BLaER1 treated with 17β-estradiol and CSF1 and Interleukin-3, amounts not matched to agents 10 nM and 100 nM (cell line): ENCODE data around the gene SLC12A7.
A peak's percentile ranks its signal among the peaks of the same experiment; 100 is the strongest.

Experiments used
- H3K27ac ChIP-seq, 11 experiments: shearing (Covaris generic); formaldehyde crosslinking; 2 replicates each; pipeline ENCODE4 v1.8.1; 2022
- H3K27me3 ChIP-seq, 11 experiments: shearing (Covaris generic); formaldehyde crosslinking; 2 replicates each; pipeline ENCODE4 v1.8.1; 2022
- H3K36me3 ChIP-seq, 11 experiments: shearing (Covaris generic); formaldehyde crosslinking; 2 replicates each; pipeline ENCODE4 v1.8.1; 2022
- H3K4me1 ChIP-seq, 10 experiments: shearing (Covaris generic); formaldehyde crosslinking; 2 replicates each; pipeline ENCODE4 v1.8.1; 2022
- H3K4me2 ChIP-seq, 11 experiments: shearing (Covaris generic); formaldehyde crosslinking; 2 replicates each; pipeline ENCODE4 v1.8.1; 2022
- H3K4me3 ChIP-seq, 10 experiments: shearing (Covaris generic); formaldehyde crosslinking; 2 replicates each; pipeline ENCODE4 v1.8.1; 2022
- H3K9ac ChIP-seq, 11 experiments: shearing (Covaris generic); formaldehyde crosslinking; 2 replicates each; pipeline ENCODE4 v1.8.1; 2022
- H3K9me3 ChIP-seq, 11 experiments: shearing (Covaris generic); formaldehyde crosslinking; replicated peaks in 1 of 11; 2 replicates each; pipeline ENCODE4 v1.8.1; 2022
- H4K20me1 ChIP-seq, 11 experiments: shearing (Covaris generic); formaldehyde crosslinking; 2 replicates each; pipeline ENCODE4 v1.8.1; 2022
- Cebpa-rat ChIP-seq, 11 experiments: shearing (Covaris generic); IDR thresholded peaks; 2 replicates each; pipeline ENCODE4 v1.8.1; 2022

SLC12A7 gene

DNA sequence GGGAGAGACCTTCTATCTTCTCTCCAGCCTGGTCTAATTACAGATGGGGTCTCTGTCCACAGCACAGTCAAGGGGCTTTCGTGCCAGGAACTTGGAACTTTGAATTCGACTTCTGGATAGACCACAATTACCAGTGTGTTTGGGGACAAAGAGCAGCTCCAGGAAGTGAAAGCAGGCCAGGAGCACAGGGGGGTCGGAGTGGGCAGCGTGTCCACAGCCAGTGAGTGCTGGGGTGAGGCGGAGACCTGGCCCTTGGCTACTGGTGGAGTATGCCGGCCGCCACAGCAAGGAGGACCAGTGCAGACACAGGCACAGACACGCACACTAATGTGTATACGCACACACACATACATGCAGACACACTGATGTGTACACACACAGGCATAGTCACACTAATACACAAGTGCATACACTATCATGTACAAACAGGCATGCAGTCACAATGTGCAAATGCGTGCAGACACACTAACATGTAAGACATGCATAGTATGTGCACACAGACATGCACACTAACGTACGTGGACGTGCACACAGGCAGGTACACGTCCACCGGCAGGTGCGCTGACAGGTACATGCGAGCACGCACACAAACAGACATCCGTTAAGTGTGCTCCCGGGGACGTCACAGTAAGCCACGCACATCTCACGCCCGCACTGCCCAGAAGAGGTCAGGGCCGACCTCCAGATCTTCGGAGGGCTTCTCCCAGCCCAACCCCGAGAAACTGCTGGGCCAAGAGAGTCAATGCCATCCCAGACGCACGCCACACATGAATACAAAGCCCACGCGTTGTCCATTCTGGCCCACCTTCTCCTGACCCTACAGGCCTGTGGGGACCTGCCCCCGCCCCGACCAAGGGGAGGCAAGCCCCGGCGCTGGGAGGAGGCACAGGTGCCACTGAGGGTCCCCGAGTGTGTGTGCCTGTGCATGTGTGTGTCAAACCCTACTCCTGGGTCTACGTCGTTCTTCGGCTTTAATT, 56.8 kb downstream of the SLC12A7 start:
- Histone ChIP-seq H4K20me1 (peaks cover 14 to 79% (median 43%) of the 10 kb centered on the region in 11 experiments; a peak in 20 of 22 replicates), H3K9ac (0 out of 22 replicates have a peak overlapping the region, but pooled peaks of 1 of the 11 experiments have one; percentile 57), H3K36me3 (peaks cover 0 to 35% (median 3%) of the 10 kb centered on the region in 11 experiments; a peak in 7 of 22 replicates), H3K4me2 (peak overlapping the region in 10 of 11 experiments; percentile 62 to 92 (median 81); a peak in 20 of 22 replicates), H3K9me3 (no peaks in the 10 kb centered on the region), H3K27ac (peak overlapping the region in 2 of 11 experiments; percentile 52 to 56; a peak in 4 of 22 replicates), H3K4me3 (no peak overlapping the region), H3K4me1 (peaks cover 35 to 71% (median 68%) of the 10 kb centered on the region in 10 experiments), H3K27me3 (peaks cover 0 to 23% (median 0%) of the 10 kb centered on the region in 11 experiments; a peak in 6 of 22 replicates)
- no peak for TF ChIP-seq Cebpa-rat (IDR thresholded peaks at IDR 0.05)

- Histone ChIP-seq H3K4me1 (peaks cover 35 to 80% (median 77%) of the 10 kb centered on the region in 10 experiments), H3K27me3 (peaks cover 0 to 23% (median 0%) of the 10 kb centered on the region in 11 experiments; a peak in 6 of 22 replicates), H3K36me3 (peaks cover 0 to 30% (median 3%) of the 10 kb centered on the region in 11 experiments; a peak in 7 of 22 replicates), H3K9me3 (no peaks in the 10 kb centered on the region), H3K4me2 (peak overlapping the region; percentile 30 to 92 (median 78); a peak in 21 of 22 replicates), H4K20me1 (peaks cover 14 to 83% (median 43%) of the 10 kb centered on the region in 11 experiments; a peak in 20 of 22 replicates), H3K27ac (peak overlapping the region in 9 of 11 experiments; percentile 41 to 64 (median 50); a peak in 16 of 22 replicates), H3K4me3 (no peak overlapping the region), H3K9ac (peak overlapping the region in 9 of 11 experiments; percentile 19 to 57 (median 46); a peak in 12 of 22 replicates)
- TF ChIP-seq Cebpa-rat (IDR thresholded peaks at IDR 0.05): no peak
Observed at GRCh38 chr5:1054018-1054798, 57.7 kb downstream of the SLC12A7 start.

DNA sequence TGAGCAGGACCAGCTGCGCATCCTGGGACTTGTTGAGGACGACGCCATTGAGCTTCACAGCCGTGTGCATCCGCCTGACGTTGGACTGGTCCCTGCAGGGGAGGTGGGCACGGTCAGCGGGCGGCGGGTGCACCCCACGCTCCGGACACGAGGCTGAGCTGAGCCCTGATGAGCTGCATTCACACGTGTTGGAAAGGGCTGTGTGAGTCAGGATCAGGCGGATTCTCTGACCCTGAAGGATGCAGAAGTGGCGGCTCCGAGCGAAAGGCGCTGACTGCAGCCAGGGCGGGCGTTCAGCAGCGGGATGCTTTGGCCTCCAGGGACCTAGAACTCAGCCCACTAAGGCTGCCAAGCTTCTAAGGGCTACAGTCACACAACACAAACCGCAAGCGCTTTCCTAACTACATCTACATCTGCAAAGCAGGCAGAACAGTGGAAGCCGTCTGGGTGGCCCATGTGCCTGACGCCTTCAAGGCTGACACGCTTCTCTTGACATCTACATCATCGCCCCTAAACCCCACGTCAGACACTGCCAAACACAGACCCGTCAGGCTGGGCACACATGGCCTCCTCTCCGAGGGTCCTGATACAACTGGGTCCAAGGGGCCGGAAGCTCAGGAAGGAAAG, 58.4 kb downstream of the SLC12A7 start:
- H3K9me3 ChIP-seq: no peaks in the 10 kb centered on the region
- H3K4me1 ChIP-seq: peaks cover 35 to 86% (median 80%) of the 10 kb centered on the region in 10 experiments
- peak overlapping the region in 9 of 11 experiments; percentile 41 to 64 (median 50); a peak in 16 of 22 replicates for H3K27ac ChIP-seq
- H3K27me3 ChIP-seq: peaks cover 0 to 23% (median 0%) of the 10 kb centered on the region in 11 experiments; a peak in 6 of 22 replicates
- H4K20me1 ChIP-seq: peaks cover 14 to 83% (median 43%) of the 10 kb centered on the region in 11 experiments; a peak in 20 of 22 replicates
- peak overlapping the region in 8 of 11 experiments; percentile 24 to 57 (median 48); a peak in 12 of 22 replicates for H3K9ac ChIP-seq
- no peak overlapping the region for H3K4me3 ChIP-seq
- TF ChIP-seq Cebpa-rat (IDR thresholded peaks at IDR 0.05): peak in 2 of 11 experiments; percentile 47 to 62; a peak in 3 of 22 replicates
- peaks cover 0 to 26% (median 3%) of the 10 kb centered on the region in 11 experiments; a peak in 6 of 22 replicates for H3K36me3 ChIP-seq
- H3K4me2 ChIP-seq: peak overlapping the region; percentile 30 to 92 (median 78); a peak in 21 of 22 replicates

- Histone ChIP-seq H3K9ac (peak overlapping the region in 2 of 11 experiments; percentile 8 to 9; a peak in 2 of 22 replicates), H3K27ac (peak overlapping the region in 1 of 11 experiments; percentile 5; a peak in 2 of 22 replicates), H3K4me2 (peak overlapping the region; percentile 30 to 92 (median 78); a peak in 21 of 22 replicates), H3K36me3 (peaks cover 0 to 20% (median 0%) of the 10 kb centered on the region in 11 experiments; a peak in 5 of 22 replicates), H3K4me3 (no peak overlapping the region), H4K20me1 (peaks cover 14 to 80% (median 43%) of the 10 kb centered on the region in 11 experiments; a peak in 20 of 22 replicates), H3K27me3 (peaks cover 0 to 23% (median 0%) of the 10 kb centered on the region in 11 experiments; a peak in 6 of 22 replicates), H3K4me1 (peaks cover 35 to 88% (median 80%) of the 10 kb centered on the region in 10 experiments), H3K9me3 (no peaks in the 10 kb centered on the region)
- no peak for TF ChIP-seq Cebpa-rat (IDR thresholded peaks at IDR 0.05)
Observed at GRCh38 chr5:1052641-1053390, 59.0 kb downstream of the SLC12A7 start.

DNA sequence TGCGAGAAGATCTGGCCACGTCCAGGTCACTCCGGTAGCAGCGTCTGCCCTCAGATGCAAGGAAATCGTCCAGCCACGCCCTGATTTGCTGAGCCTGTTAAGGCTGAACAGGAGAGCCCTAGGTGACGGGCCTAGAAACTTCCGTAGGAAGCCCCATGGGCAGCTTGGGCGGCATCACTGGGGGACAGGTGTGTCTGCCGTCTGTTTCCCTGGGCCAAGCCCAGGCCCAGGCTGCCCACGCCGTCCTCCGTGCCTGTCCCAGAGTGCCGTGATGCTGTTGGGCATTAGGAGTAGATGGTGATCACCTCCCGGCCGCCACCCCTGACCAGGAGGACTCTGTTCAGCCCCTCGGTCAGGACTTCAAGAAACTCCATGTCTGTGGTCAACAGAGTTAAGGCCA, 59.8 kb downstream of the SLC12A7 start:
- Histone ChIP-seq H3K9ac (peak overlapping the region in 1 of 11 experiments; percentile 28; a peak in 1 of 22 replicates), H4K20me1 (peaks cover 14 to 76% (median 43%) of the 10 kb centered on the region in 11 experiments; a peak in 20 of 22 replicates), H3K27ac (no peak overlapping the region), H3K4me2 (peak overlapping the region in 8 of 11 experiments; percentile 38 to 92 (median 84); a peak in 16 of 22 replicates), H3K4me3 (no peak overlapping the region), H3K36me3 (peaks cover 0 to 12% (median 0%) of the 10 kb centered on the region in 11 experiments; a peak in 4 of 22 replicates), H3K4me1 (peaks cover 35 to 87% (median 80%) of the 10 kb centered on the region in 10 experiments), H3K9me3 (no peaks in the 10 kb centered on the region), H3K27me3 (peaks cover 0 to 23% (median 0%) of the 10 kb centered on the region in 11 experiments; a peak in 6 of 22 replicates)
- no peak for TF ChIP-seq Cebpa-rat (IDR thresholded peaks at IDR 0.05)

- Histone ChIP-seq H3K4me2 (peak overlapping the region in 8 of 11 experiments; percentile 38 to 92 (median 84); a peak in 16 of 22 replicates), H4K20me1 (peaks cover 14 to 68% (median 43%) of the 10 kb centered on the region in 11 experiments; a peak in 20 of 22 replicates), H3K9me3 (no peaks in the 10 kb centered on the region; a peak in 1 of 22 replicates), H3K36me3 (peaks cover 0 to 10% (median 0%) of the 10 kb centered on the region in 11 experiments; a peak in 4 of 22 replicates), H3K27ac (no peak overlapping the region), H3K4me3 (no peak overlapping the region), H3K4me1 (peaks cover 35 to 80% (median 74%) of the 10 kb centered on the region in 10 experiments), H3K27me3 (peaks cover 0 to 23% (median 0%) of the 10 kb centered on the region in 11 experiments; a peak in 6 of 22 replicates), H3K9ac (peak overlapping the region in 1 of 11 experiments; percentile 28; a peak in 1 of 22 replicates)
- TF ChIP-seq Cebpa-rat (IDR thresholded peaks at IDR 0.05): no peak
Observed at GRCh38 chr5:1051366-1051720, 60.5 kb downstream of the SLC12A7 start.
